SK-N-SH treated with all-trans-retinoic acid at 6 μM for 48 hours (cell line): ENCODE measurements around the gene ETV6.

ENCODE experiments used
- ATAC-seq: fragments of 200-7000 bp; cut with Tn5 transposase; 3 replicates; pipeline ENCODE4 v1.9.1; 2020; ENCODE audit warnings: mild to moderate bottlenecking, moderate library complexity
- ARNTL ChIP-seq: fragments of 450-650 bp; formaldehyde crosslinking; IDR thresholded peaks from 2 replicates; pipeline ENCODE4 v1.5.0; 2020; ENCODE audit warnings: low read depth, mild to moderate bottlenecking, moderate library complexity, borderline replicate concordance
- BACH2 ChIP-seq: fragments of 250-450 bp; sonication (Bioruptor Pico); IDR thresholded peaks from 2 replicates; pipeline ENCODE4 v1.9.0; 2021; ENCODE audit warnings: mild to moderate bottlenecking, borderline replicate concordance
- CREB5 ChIP-seq: fragments of 250-450 bp; sonication (Bioruptor Pico); IDR thresholded peaks from 2 replicates; pipeline ENCODE4 v1.5.1; 2020; ENCODE audit warnings: low read depth, mild to moderate bottlenecking, moderate library complexity
- CSDC2 ChIP-seq: fragments of 250-450 bp; sonication (Bioruptor Pico); IDR thresholded peaks from 2 replicates; pipeline ENCODE4 v1.5.0; 2020; ENCODE audit warnings: mild to moderate bottlenecking, moderate library complexity
- CSRNP3 ChIP-seq: fragments of 250-450 bp; sonication (Bioruptor Pico); IDR thresholded peaks from 2 replicates; pipeline ENCODE4 v1.5.1; 2021; ENCODE audit warnings: mild to moderate bottlenecking, moderate library complexity
- ESRRG ChIP-seq: fragments of 250-450 bp; sonication (Bioruptor Pico); IDR thresholded peaks from 2 replicates; pipeline ENCODE4 v1.6.1; 2021; ENCODE audit warnings: mild to moderate bottlenecking
- GLIS3 ChIP-seq: fragments of 250-450 bp; sonication (Bioruptor Pico); IDR thresholded peaks from 2 replicates; pipeline ENCODE4 v1.5.0; 2020; ENCODE audit warnings: mild to moderate bottlenecking, moderate library complexity
- OSR1 ChIP-seq: fragments of 250-450 bp; sonication (Bioruptor Pico); IDR thresholded peaks from 2 replicates; pipeline ENCODE4 v1.8.0; 2022; ENCODE audit warnings: moderate library complexity, mild to moderate bottlenecking, inconsistent platforms
- PATZ1 ChIP-seq: fragments of 250-450 bp; sonication (Bioruptor Pico); IDR thresholded peaks from 2 replicates; pipeline ENCODE4 v1.8.0; 2020; ENCODE audit warnings: mild to moderate bottlenecking, moderate library complexity, borderline replicate concordance
- POU6F1 ChIP-seq: fragments of 250-450 bp; sonication (Bioruptor Pico); IDR thresholded peaks from 2 replicates; pipeline ENCODE4 v1.8.0; 2021; ENCODE audit warnings: low read depth, mild to moderate bottlenecking, moderate library complexity, borderline replicate concordance
- PPARA ChIP-seq: fragments of 250-450 bp; sonication (Bioruptor Pico); IDR thresholded peaks from 2 replicates; pipeline ENCODE4 v1.5.0; 2020; ENCODE audit warnings: mild to moderate bottlenecking, borderline replicate concordance
- RARB ChIP-seq: fragments of 250-450 bp; sonication (Bioruptor Pico); IDR thresholded peaks from 2 replicates; pipeline ENCODE4 v1.8.0; 2021; ENCODE audit warnings: mild to moderate bottlenecking, moderate library complexity
- SNAI2 ChIP-seq: fragments of 250-450 bp; sonication (Bioruptor Pico); IDR thresholded peaks from 2 replicates; pipeline ENCODE4 v1.5.0; 2020; ENCODE audit warnings: mild to moderate bottlenecking, moderate library complexity
- TCF4 ChIP-seq: fragments of 250-450 bp; sonication (Bioruptor Pico); IDR thresholded peaks from 2 replicates; pipeline ENCODE4 v1.8.0; 2021; ENCODE audit warnings: mild to moderate bottlenecking, moderate library complexity, borderline replicate concordance
- TOX ChIP-seq: fragments of 250-450 bp; sonication (Bioruptor Pico); IDR thresholded peaks from 2 replicates; pipeline ENCODE4 v1.8.0; 2021; ENCODE audit warnings: mild to moderate bottlenecking, moderate library complexity, borderline replicate concordance
- TSHZ2 ChIP-seq: fragments of 250-450 bp; sonication (Bioruptor Pico); IDR thresholded peaks from 2 replicates; pipeline ENCODE4 v1.5.0; 2020; ENCODE audit warnings: mild to moderate bottlenecking, moderate library complexity
- ZFP3 ChIP-seq: fragments of 250-450 bp; sonication (Bioruptor Pico); IDR thresholded peaks from 2 replicates; pipeline ENCODE4 v1.5.0; 2020; ENCODE audit warnings: mild to moderate bottlenecking, moderate library complexity
- ZFP30 ChIP-seq: fragments of 450-650 bp; formaldehyde crosslinking; IDR thresholded peaks from 2 replicates; pipeline ENCODE4 v1.5.0; 2022; ENCODE audit warnings: mild to moderate bottlenecking, moderate library complexity
- ZNF565 ChIP-seq: fragments of 450-650 bp; formaldehyde crosslinking; conservative IDR thresholded peaks from 2 replicates; pipeline ENCODE4 v1.5.0; 2020; ENCODE audit warnings: low read depth, mild to moderate bottlenecking, moderate library complexity
- ZNF70 ChIP-seq: fragments of 450-650 bp; formaldehyde crosslinking; IDR thresholded peaks from 2 replicates; pipeline ENCODE4 v1.5.0; 2020; ENCODE audit warnings: mild to moderate bottlenecking, moderate library complexity
- ZNF8 ChIP-seq: fragments of 450-650 bp; formaldehyde crosslinking; IDR thresholded peaks from 2 replicates; pipeline ENCODE4 v1.5.0; 2020; ENCODE audit warnings: mild to moderate bottlenecking, moderate library complexity

ETV6 gene

GRCh38 chr12:11693601-11694000, 44.1 kb downstream of the ETV6 start (continued):
- TF ChIP-seq POU6F1 (CRISPR knock-in tag) (no peak), TOX (no peak), ZNF8 (no peak), SNAI2 (CRISPR knock-in tag) (no peak), PPARA (CRISPR knock-in tag) (no peak)
- TF ChIP-seq, all 23 proteins: peak for 0

- TF ChIP-seq BACH2 (CRISPR knock-in tag) (no peak), PATZ1 (CRISPR knock-in tag) (no peak), OSR1 (CRISPR knock-in tag) (no peak), ZFP30 (no peak), PPARA (CRISPR knock-in tag) (no peak), ZFP3 (no peak), ZNF8 (no peak), ARNTL (no peak), CSRNP3 (CRISPR knock-in tag) (no peak), CREB5 (no peak), TOX (no peak), ESRRG (CRISPR knock-in tag) (no peak), TSHZ2 (no peak), ZNF70 (CRISPR knock-in tag) (no peak), GLIS3 (CRISPR knock-in tag) (no peak)
- no peak for ATAC-seq
Measured at GRCh38 chr12:11694528-11694927, 45.1 kb downstream of the ETV6 start.

GRCh38 chr12:11695321-11695720, 45.8 kb downstream of the ETV6 start:
- no peak for ATAC-seq
- no peak for TF ChIP-seq RARB (CRISPR knock-in tag)
- TF ChIP-seq CREB5, result no peak
- no peak for TF ChIP-seq POU6F1 (CRISPR knock-in tag)
- TF ChIP-seq ZFP3, result no peak
- no peak for TF ChIP-seq CSDC2 (CRISPR knock-in tag)
- TF ChIP-seq TOX, result no peak
- no peak for TF ChIP-seq ZNF565 (CRISPR knock-in tag)
- no peak for TF ChIP-seq ZFP30
- no peak for TF ChIP-seq TCF4 (CRISPR knock-in tag)
